Measurements from ENCODE around the gene CEP57L1. TPM values are rescaled to one million over a fixed set of nuclear protein-coding genes. Genes with fewer than 3 reads are reported as not detected.

CEP57L1 gene
- total RNA-seq (2014; rRNA removed; shearing (Covaris generic)): 26.5 and 30.2 TPM in 2 replicates

DNA sequence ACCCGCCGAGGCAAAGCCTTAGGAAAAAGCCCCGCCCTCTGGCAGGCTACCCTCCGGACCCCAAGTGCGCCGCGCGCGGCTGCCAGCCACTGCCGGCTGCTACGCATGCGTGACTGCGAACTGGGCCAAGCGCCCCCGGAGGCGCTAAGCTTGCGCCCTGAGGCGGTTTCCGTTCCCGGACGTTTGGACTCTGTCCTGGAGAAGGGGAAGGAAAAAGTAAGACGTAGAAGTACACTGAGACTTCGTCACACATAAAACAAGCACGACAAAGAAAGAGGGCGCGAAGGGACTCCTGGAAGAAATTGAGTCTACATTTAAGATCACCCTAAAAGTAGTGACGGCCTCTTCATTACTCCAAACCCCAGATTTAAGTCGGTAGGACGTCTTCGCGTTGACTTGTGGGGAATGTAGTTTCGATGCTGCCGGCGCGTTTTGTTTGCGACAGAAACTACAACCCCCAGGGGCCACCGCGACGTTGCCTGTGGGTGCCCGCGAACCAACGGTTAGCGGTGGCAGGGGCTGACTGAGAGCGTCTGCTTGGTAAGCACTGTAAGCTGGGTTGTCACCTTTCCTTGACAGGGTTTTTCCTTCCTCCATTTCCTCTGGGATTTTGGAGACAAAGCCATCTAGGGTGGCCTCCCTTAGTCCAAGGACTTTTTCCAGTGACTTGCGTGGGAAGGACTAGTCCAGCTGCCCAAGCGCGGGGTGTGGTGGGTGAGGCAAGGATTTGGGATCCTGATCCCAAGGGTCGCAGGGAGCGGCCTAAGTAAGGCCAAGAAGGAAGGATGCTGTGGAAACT lies at the start of gene CEP57L1:
Gene CEP57L1, plus strand, starts transcription at position 472 of the 799 bp plus-strand sequence. CDS start 49,715 bp downstream, outside the sequence.
- peak within 1 kb of the TSS; percentile 86 for H3K4me3 ChIP-seq (ENCODE audit: insufficient read depth, low read depth, low read length)
- H3K27me3 ChIP-seq (ENCODE audit: control insufficient read depth, insufficient read depth, low read length): no peaks in the 10 kb centered on the region
- DNase-seq: peak; percentile 80
- no peaks in the 10 kb centered on the region for H3K36me3 ChIP-seq (replicated peaks; ENCODE audit: control insufficient read depth, insufficient read depth, low read length)

DNA sequence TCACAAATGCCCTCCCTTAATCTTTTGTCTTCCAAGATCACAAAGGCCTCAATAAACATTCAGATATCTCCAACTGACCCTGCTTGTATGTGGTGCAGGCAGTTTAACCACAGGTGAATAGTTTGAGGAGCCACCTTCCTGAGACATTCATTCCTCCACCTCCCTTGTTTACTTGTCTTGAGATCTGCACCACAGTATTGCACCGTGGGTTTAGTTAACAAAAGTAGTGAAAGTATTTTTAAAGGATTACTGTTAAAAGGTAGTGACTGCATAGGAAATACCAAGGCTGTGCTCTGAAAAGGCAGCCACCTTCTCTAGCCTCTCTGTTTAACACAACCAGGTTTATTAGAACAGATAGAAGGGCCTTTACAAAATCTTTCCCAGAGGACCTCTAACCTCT lies 47.1 kb upstream of the CEP57L1 start:
- Histone ChIP-seq H3K36me3 (replicated peaks; ENCODE audit: control insufficient read depth, insufficient read depth, low read length) (no peaks in the 10 kb centered on the region), H3K27me3 (ENCODE audit: control insufficient read depth, insufficient read depth, low read length) (no peaks in the 10 kb centered on the region), H3K4me3 (ENCODE audit: insufficient read depth, low read depth, low read length) (no peak overlapping the region)
- DNase-seq: no peak

DNA sequence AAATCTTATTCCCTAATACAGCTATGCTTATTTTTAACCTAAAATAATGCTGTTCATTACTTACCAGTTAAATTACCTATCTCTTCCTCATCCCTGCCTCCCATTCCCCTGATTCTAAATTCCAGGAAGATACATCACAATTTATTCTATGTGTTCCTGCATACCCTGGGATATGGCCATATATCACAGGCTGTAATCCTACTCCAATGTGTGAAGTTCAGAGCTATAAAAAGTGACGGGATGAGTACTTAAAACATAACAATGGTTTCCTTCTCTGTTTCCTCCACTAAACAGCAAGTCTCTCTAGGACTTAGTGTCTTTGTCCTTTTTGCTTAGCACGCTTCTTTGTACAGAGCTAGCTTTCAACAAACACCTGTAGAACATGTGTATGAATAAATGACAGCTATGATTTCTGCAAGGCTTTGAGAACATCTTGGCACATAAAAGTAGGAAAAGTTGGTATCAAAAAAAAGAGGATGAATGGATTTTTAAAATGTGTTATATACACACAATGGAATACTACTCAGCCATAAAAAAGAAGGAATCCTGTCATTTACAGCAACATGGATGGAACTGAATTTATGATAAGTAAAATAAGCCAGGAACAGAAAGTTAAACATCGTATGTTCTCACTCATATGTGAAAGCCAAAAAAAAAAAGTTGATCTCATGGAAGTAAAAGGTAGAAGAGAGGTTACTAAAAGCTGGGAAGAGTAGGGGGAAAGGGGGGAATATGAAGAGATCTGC lies 46.5 kb upstream of the CEP57L1 start:
- Histone ChIP-seq H3K36me3 (replicated peaks; ENCODE audit: control insufficient read depth, insufficient read depth, low read length) (no peaks in the 10 kb centered on the region), H3K4me3 (ENCODE audit: insufficient read depth, low read depth, low read length) (no peak overlapping the region), H3K27me3 (ENCODE audit: control insufficient read depth, insufficient read depth, low read length) (no peaks in the 10 kb centered on the region)
- DNase-seq: no peak

DNA sequence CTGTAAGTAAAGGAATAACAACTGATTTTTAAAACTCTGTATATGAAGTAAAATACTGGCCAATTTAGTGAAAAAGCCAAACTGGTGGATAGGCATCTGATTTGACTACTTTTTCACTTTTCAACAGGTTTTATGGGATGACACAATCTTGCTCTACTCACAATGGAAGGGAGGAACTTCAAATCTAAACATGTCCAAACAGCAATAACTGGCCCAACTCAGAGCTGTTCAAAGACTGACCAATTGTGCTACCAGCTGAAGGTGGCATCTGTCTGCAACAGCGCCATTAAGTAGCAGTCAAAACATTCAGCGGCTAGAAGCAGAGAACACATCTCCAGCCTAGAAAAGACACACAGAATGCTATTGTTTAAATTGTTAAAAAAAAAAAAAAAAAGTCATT lies 45.3 kb upstream of the CEP57L1 start:
- DNase-seq: no peak
- H3K36me3 ChIP-seq (replicated peaks; ENCODE audit: control insufficient read depth, insufficient read depth, low read length): no peaks in the 10 kb centered on the region
- H3K4me3 ChIP-seq (ENCODE audit: insufficient read depth, low read depth, low read length): no peak overlapping the region
- H3K27me3 ChIP-seq (ENCODE audit: control insufficient read depth, insufficient read depth, low read length): no peaks in the 10 kb centered on the region

DNA sequence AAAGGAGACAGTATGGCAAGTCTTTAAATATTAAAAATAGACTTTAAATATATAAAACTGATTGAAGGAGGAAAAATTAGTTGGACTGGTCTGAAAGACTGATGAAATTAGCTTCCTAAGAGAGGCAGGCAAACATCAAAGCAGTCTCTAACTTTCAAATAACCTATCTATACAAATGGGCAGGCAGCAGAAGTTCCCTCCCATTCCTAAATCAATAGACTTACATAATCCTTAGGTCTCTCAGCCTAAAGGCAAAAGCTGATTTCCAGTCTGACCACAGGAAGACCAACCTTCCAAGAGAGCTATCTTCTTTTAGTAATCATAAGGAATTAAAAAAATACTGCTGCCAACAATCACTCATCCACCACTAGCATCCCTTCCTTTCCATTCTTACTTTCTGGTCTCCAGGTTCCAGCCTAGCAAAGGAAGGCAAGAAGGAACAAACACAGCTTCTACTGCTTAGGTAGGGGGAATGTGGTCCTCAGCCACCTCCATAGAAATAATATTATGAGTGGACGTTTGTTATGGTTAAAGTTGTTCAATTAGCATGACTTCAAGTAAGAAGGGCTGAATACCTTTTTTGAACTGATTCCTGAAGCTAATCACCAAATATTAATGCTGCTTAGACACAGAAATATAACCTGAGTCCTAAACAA lies 44.7 kb upstream of the CEP57L1 start:
- Histone ChIP-seq H3K36me3 (replicated peaks; ENCODE audit: control insufficient read depth, insufficient read depth, low read length) (no peaks in the 10 kb centered on the region), H3K4me3 (ENCODE audit: insufficient read depth, low read depth, low read length) (no peak overlapping the region), H3K27me3 (ENCODE audit: control insufficient read depth, insufficient read depth, low read length) (no peaks in the 10 kb centered on the region)
- no peak for DNase-seq

DNA sequence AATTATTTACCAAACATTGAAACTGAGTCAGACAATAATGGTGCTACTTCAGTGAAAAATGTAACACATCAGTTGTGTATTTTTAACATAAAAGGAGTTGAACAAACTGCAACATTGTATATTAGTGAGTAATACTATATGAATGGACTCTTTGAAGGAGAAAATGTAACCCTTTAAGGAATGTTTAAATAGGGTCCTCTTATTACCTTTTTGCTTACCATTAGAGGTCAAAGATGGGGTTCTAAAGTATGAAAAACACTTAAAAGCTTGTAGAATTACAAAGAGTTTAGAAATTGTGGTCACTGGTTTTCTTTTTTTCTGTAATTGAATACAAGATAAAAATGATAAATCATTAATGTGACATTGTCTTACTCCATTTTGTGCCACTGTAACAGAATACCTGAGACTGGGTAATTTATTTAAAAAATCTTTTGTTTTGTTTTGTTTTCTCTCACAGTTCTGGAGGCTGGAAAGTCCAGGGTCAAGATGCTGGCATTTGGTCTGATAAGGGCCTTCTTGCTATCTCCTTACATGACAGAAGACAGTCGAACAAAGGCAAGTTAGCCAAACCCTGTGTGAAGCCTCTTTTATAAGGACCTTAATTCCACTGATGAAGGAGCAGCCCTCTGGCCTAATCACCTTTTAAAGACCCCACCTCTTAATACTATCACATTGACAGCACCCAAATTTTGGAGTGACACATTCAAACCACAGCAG lies 43.8 kb upstream of the CEP57L1 start:
- Histone ChIP-seq H3K4me3 (ENCODE audit: insufficient read depth, low read depth, low read length) (no peak overlapping the region), H3K36me3 (replicated peaks; ENCODE audit: control insufficient read depth, insufficient read depth, low read length) (no peaks in the 10 kb centered on the region), H3K27me3 (ENCODE audit: control insufficient read depth, insufficient read depth, low read length) (no peaks in the 10 kb centered on the region)
- no peak for DNase-seq

DNA sequence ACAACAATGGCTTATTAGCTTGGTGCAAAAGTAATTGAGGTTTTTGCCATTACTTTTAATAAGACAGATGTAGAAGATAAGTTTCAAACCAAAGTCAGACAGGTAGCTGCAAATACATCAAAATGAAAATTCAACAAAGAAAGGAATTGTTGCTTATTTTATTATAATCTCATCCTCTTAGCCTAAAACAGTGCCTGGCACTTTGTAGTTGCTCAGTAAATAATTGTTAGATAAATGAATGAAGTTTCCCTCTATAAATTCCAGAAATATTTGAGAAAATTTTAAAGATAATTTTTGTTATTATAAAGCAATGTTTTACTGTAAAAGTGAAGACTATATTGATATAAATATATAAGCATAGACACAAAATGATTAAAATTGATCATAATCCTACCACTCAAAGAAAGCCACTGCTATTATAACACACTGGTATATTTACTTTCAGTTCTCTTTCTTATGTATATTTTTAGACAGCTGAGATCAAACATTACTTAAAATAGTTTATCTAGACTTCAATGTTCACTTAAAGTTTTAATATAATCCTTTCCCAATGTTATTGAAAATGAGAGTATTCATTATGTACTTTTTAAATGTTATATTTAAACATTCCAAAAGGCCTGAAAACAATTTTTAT lies 43.2 kb upstream of the CEP57L1 start:
- no peak for DNase-seq
- H3K27me3 ChIP-seq (ENCODE audit: control insufficient read depth, insufficient read depth, low read length): no peaks in the 10 kb centered on the region
- no peak overlapping the region for H3K4me3 ChIP-seq (ENCODE audit: insufficient read depth, low read depth, low read length)
- no peaks in the 10 kb centered on the region for H3K36me3 ChIP-seq (replicated peaks; ENCODE audit: control insufficient read depth, insufficient read depth, low read length)

DNA sequence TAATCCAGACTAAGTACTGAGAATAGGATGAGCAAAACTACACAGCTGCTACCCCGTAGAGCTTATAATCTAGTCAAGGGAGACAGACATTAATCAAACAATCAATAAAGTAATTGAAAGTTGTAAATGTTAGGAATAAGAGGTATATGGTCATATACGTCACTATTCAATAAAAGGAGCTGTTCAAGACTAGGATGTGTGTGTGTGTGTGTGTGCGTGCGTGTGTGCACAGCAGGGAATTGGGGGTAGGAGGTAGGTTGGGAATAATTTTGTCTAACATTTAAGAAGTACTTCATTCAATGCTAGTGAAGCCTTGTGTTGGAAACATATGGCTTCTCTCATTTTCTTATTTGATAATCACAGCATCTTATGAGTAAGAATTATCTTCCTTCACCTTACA lies 42.5 kb upstream of the CEP57L1 start:
- DNase-seq: no peak

DNA sequence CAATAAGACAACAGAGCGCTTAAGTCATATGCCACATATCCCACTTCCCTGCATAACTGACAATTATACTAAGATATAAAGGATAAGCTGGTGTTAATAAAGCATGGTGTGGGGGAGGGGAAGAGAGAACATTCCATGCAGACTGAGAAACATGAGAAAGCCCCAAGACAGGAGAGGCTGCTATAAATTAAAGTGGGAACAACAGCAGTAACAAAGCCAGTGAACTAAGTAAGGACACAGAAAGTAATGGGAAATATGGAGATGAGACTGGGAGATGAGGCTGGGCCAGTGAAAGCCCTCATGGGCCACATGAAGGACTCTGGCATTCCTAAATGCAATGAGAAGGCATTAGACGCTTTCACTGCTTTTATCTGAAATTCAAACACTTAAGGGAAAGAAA lies 42.0 kb upstream of the CEP57L1 start:
- DNase-seq: peak; percentile 15
- no peak overlapping the region for H3K4me3 ChIP-seq (ENCODE audit: insufficient read depth, low read depth, low read length)
- H3K27me3 ChIP-seq (ENCODE audit: control insufficient read depth, insufficient read depth, low read length): no peaks in the 10 kb centered on the region
- H3K36me3 ChIP-seq (replicated peaks; ENCODE audit: control insufficient read depth, insufficient read depth, low read length): no peaks in the 10 kb centered on the region

More for the DNA sequence above, 42.5 kb upstream of the CEP57L1 start:
- Histone ChIP-seq H3K27me3 (ENCODE audit: control insufficient read depth, insufficient read depth, low read length) (no peaks in the 10 kb centered on the region), H3K36me3 (replicated peaks; ENCODE audit: control insufficient read depth, insufficient read depth, low read length) (no peaks in the 10 kb centered on the region), H3K4me3 (ENCODE audit: insufficient read depth, low read depth, low read length) (no peak overlapping the region)

DNA sequence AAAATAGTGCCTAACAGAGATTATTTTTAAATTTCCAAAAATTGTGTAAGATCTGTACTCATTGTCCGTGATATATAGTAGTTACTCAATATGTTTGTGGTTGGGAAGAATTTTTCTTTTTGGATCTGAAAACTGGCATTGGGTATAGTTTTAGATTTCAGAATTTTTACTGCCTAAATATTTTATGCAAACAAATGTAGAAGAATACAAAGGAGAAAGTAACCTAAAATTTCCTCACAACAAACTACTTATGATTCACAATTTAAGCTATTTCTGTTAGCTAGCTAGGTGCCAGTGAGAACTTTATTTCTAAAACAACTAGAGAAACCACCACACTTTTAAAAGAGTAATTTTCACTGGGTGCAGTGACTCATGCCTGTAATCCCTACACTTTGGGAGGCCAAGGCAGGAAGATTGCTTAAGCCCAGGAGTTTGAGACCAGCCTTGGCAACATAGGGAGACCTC lies 39.5 kb upstream of the CEP57L1 start:
- Histone ChIP-seq H3K27me3 (ENCODE audit: control insufficient read depth, insufficient read depth, low read length) (no peaks in the 10 kb centered on the region), H3K4me3 (ENCODE audit: insufficient read depth, low read depth, low read length) (no peak overlapping the region), H3K36me3 (replicated peaks; ENCODE audit: control insufficient read depth, insufficient read depth, low read length) (no peaks in the 10 kb centered on the region)
- no peak for DNase-seq

DNA sequence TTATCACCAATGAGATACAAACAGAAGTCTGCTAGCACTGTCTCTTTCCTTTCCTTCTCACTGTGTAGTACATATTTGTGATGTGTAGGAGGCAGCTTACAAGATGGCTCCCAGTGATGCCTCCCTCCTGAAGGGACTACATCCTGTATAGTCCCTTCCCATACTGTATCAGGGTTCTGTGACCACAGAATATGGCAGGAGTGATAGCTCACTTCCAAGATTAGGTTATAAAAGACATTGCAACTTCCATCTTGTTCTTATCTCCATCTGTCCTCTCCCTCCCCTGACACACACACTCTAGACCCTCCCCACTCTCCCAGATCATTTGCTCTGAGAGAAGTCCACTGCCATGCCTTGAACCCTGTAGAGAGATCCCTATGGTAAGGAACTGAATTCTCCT lies 38.6 kb upstream of the CEP57L1 start:
- no peaks in the 10 kb centered on the region for H3K36me3 ChIP-seq (replicated peaks; ENCODE audit: control insufficient read depth, insufficient read depth, low read length)
- no peak for DNase-seq
- H3K4me3 ChIP-seq (ENCODE audit: insufficient read depth, low read depth, low read length): no peak overlapping the region
- no peaks in the 10 kb centered on the region for H3K27me3 ChIP-seq (ENCODE audit: control insufficient read depth, insufficient read depth, low read length)

DNA sequence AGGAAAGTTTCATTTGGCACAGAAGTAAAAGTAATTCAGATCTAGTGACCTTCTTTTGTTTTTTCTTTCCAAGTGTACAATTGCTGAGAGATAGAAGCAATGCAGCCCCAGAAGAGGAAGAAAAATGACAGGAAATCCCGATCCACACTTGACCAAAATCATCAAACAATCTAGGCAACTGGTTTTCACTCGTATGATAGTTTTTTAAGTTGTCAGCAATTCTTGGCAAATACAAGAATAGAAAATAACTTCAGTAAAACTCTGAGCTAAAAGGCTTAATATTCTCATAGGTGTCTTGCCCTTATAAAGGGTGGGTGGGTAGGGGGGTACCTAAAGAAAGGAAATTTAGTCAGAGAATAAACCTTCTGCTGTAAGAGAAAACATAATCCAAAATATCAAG lies 36.7 kb upstream of the CEP57L1 start:
- no peaks in the 10 kb centered on the region for H3K36me3 ChIP-seq (replicated peaks; ENCODE audit: control insufficient read depth, insufficient read depth, low read length)
- H3K27me3 ChIP-seq (ENCODE audit: control insufficient read depth, insufficient read depth, low read length): no peaks in the 10 kb centered on the region
- no peak for DNase-seq
- no peak overlapping the region for H3K4me3 ChIP-seq (ENCODE audit: insufficient read depth, low read depth, low read length)

DNA sequence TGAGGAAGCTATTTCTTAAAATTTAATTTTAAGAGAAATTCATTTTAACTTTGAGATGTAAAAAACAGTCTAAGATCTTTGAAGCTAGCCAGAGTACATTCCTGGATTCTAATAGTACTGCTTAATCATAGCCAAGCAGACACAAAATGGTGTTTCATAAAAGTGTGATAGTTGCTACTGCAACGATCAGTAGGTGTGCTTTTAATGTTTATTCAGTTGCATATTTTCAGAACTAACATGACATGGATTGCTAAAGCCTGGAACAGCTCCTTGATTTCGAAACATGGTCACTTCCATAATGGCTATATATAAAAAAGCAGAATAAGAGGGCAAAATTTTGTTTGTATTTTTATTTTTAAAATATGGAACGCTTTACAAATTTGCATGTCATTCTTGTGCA lies 36.2 kb upstream of the CEP57L1 start:
- Histone ChIP-seq H3K4me3 (ENCODE audit: insufficient read depth, low read depth, low read length) (no peak overlapping the region), H3K27me3 (ENCODE audit: control insufficient read depth, insufficient read depth, low read length) (no peaks in the 10 kb centered on the region), H3K36me3 (replicated peaks; ENCODE audit: control insufficient read depth, insufficient read depth, low read length) (no peaks in the 10 kb centered on the region)
- no peak for DNase-seq

DNA sequence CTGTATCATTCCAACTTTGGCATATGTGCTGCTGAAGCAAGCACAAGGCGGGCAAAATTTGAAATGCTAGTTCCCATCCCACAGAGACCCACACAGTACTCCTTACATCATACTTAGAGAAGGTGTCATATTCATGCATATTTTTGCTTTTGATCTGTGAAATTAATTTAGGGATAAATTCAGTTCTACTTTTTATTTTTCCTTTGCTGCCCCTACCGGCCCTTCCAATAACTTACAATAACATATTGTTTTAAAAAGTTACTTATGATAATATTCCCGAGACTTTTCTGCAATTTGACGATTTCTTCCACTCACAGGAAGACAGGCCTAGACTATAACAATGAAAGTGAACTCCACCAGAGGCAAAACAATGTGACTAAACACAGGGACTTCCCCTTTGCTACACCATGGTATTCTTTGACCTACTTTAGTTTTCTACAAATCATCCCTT lies 35.7 kb upstream of the CEP57L1 start:
- Histone ChIP-seq H3K4me3 (ENCODE audit: insufficient read depth, low read depth, low read length) (no peak overlapping the region), H3K36me3 (replicated peaks; ENCODE audit: control insufficient read depth, insufficient read depth, low read length) (no peaks in the 10 kb centered on the region), H3K27me3 (ENCODE audit: control insufficient read depth, insufficient read depth, low read length) (no peaks in the 10 kb centered on the region)
- DNase-seq: no peak

Measured in H7 (cell line).